Astrocyte (in vitro differentiated cells and primary cell): ENCODE measurements around the gene CACNA1A. TPM values are rescaled to one million over a fixed set of nuclear protein-coding genes. Genes with fewer than 3 reads are reported as not detected.

Experiments
- DNase-seq: peaks from one replicate; pipeline ENCODE4 v3.0.0-alpha.2; 2010; ENCODE audit warnings: low read depth
- FAIRE-seq: peaks from 2 replicates; lab custom pipeline; 2011; peaks lifted over from hg19 to GRCh38; lab: Jason Lieb, UNC
- H2AFZ ChIP-seq: 2 replicates; pipeline ENCODE4 v1.6.0; 2012; ENCODE audit warnings: low read depth, low read length, inconsistent platforms
- H3K27ac ChIP-seq: 2 replicates; pipeline ENCODE4 v1.5.1; 2011; ENCODE audit warnings: low read depth, low read length, inconsistent platforms
- H3K27me3 ChIP-seq: 2 replicates; pipeline ENCODE4 v1.6.0; 2011; ENCODE audit warnings: low read length, inconsistent platforms; ENCODE audit not compliant: insufficient read depth
- H3K36me3 ChIP-seq: 2 replicates; pipeline ENCODE4 v1.5.1; 2011; ENCODE audit warnings: low read length, inconsistent platforms; ENCODE audit not compliant: insufficient read depth
- H3K4me1 ChIP-seq: 2 replicates; pipeline ENCODE4 v1.5.1; 2011; ENCODE audit warnings: low read length, inconsistent platforms; ENCODE audit not compliant: insufficient read depth
- H3K4me2 ChIP-seq: 2 replicates; pipeline ENCODE4 v1.6.0; 2012; ENCODE audit warnings: low read length, inconsistent platforms
- H3K4me3 ChIP-seq: 2 replicates; pipeline ENCODE4 v1.5.1; 2011; ENCODE audit warnings: low read depth, mild to moderate bottlenecking, low read length, inconsistent platforms; ENCODE audit not compliant: insufficient read depth
- H3K79me2 ChIP-seq: 2 replicates; pipeline ENCODE4 v1.6.0; 2012; ENCODE audit warnings: mild to moderate bottlenecking, low read length, inconsistent platforms; ENCODE audit not compliant: insufficient read depth
- H3K9ac ChIP-seq: 2 replicates; pipeline ENCODE4 v1.6.0; 2012; ENCODE audit warnings: mild to moderate bottlenecking, low read length, inconsistent platforms
- H3K9me3 ChIP-seq: 2 replicates; pipeline ENCODE4 v1.5.1; 2012; ENCODE audit warnings: low read depth, mild to moderate bottlenecking, low read length, inconsistent platforms; ENCODE audit not compliant: insufficient read depth
- H4K20me1 ChIP-seq: 2 replicates; pipeline ENCODE4 v1.6.0; 2012; ENCODE audit warnings: low read length, inconsistent platforms; ENCODE audit not compliant: insufficient read depth
- H3K27ac Mint-ChIP-seq: one replicate; pipeline ENCODE4 v1.8.0; 2021; ENCODE audit warnings: mild to moderate bottlenecking, mixed read lengths; ENCODE audit not compliant: unreplicated experiment
- H3K27me3 Mint-ChIP-seq: one replicate; pipeline ENCODE4 v1.8.0; 2021; ENCODE audit warnings: low read depth, mixed read lengths; ENCODE audit not compliant: unreplicated experiment
- H3K36me3 Mint-ChIP-seq: one replicate; pipeline ENCODE4 v1.8.0; 2021; ENCODE audit warnings: low read depth, mixed read lengths; ENCODE audit not compliant: unreplicated experiment
- H3K4me1 Mint-ChIP-seq: one replicate; pipeline ENCODE4 v1.8.0; 2021; ENCODE audit warnings: low read depth, mixed read lengths; ENCODE audit not compliant: unreplicated experiment
- H3K4me3 Mint-ChIP-seq: one replicate; pipeline ENCODE4 v1.8.0; 2021; ENCODE audit warnings: mild to moderate bottlenecking, moderate library complexity, mixed read lengths; ENCODE audit not compliant: unreplicated experiment
- H3K9me3 Mint-ChIP-seq: one replicate; pipeline ENCODE4 v1.8.0; 2021; ENCODE audit warnings: mild to moderate bottlenecking, mixed read lengths; ENCODE audit not compliant: unreplicated experiment
- CTCF ChIP-seq: IDR thresholded peaks from 2 replicates; pipeline ENCODE4 v1.5.1; 2011; ENCODE audit warnings: low read depth, mild to moderate bottlenecking, inconsistent platforms, low read length, moderate library complexity; ENCODE audit not compliant: insufficient read depth
- EZH2 ChIP-seq: IDR thresholded peaks from 2 replicates; pipeline ENCODE4 v1.6.1; 2012; ENCODE audit warnings: mild to moderate bottlenecking, low read length, inconsistent platforms; ENCODE audit not compliant: insufficient read depth
- total RNA-seq: library from RNA; stranded (reverse); gene quantifications from 2 replicates; pipeline ENCODE4 v1.2.1, GENCODE V29; 2021

CACNA1A gene
- total RNA-seq, 1 donor from 2014 or later, result 9.4 TPM

GRCh38 chr19:13255041-13255718 lies 251.1 kb downstream of the CACNA1A start:
- H3K9ac ChIP-seq, result no peak overlapping the region
- H3K4me2 ChIP-seq, result no peak overlapping the region
- Mint-ChIP-seq H3K9me3 (peaks cover 11% of the 10 kb centered on the region), H3K4me3 (no peak overlapping the region), H3K4me1 (no peaks in the 10 kb centered on the region), H3K27me3 (peaks cover 16% of the 10 kb centered on the region), H3K27ac (no peak overlapping the region), H3K36me3 (peaks cover 13% of the 10 kb centered on the region)
- H3K79me2 ChIP-seq, result no peaks in the 10 kb centered on the region
- no peaks in the 10 kb centered on the region for H3K36me3 ChIP-seq
- TF ChIP-seq EZH2, result no peak
- no peak for TF ChIP-seq CTCF
- DNase-seq (no peak), FAIRE-seq (no peak)
- no peak overlapping the region for H2AFZ ChIP-seq
- H4K20me1 ChIP-seq, result no peaks in the 10 kb centered on the region
- H3K4me3 ChIP-seq, result no peak overlapping the region
- no peak overlapping the region for H3K27ac ChIP-seq
- H3K9me3 ChIP-seq, result peaks cover 4% of the 10 kb centered on the region
- no peaks in the 10 kb centered on the region for H3K4me1 ChIP-seq
- no peaks in the 10 kb centered on the region for H3K27me3 ChIP-seq

GRCh38 chr19:13252569-13253335 lies 253.5 kb downstream of the CACNA1A start:
- Histone ChIP-seq H3K27me3 (no peaks in the 10 kb centered on the region), H2AFZ (no peak overlapping the region), H3K4me1 (no peaks in the 10 kb centered on the region), H3K27ac (no peak overlapping the region), H3K4me2 (no peak overlapping the region), H3K4me3 (no peak overlapping the region), H3K9ac (no peak overlapping the region), H4K20me1 (no peaks in the 10 kb centered on the region), H3K79me2 (no peaks in the 10 kb centered on the region), H3K9me3 (peaks cover 4% of the 10 kb centered on the region), H3K36me3 (no peaks in the 10 kb centered on the region)
- Mint-ChIP-seq H3K36me3 (peaks cover 13% of the 10 kb centered on the region), H3K27ac (no peak overlapping the region), H3K4me1 (no peaks in the 10 kb centered on the region), H3K4me3 (no peak overlapping the region), H3K9me3 (peaks cover 8% of the 10 kb centered on the region), H3K27me3 (peaks cover 14% of the 10 kb centered on the region)
- FAIRE-seq (no peak), DNase-seq (no peak)
- TF ChIP-seq EZH2, result no peak
- no peak for TF ChIP-seq CTCF
